GOT3 (cell line): Measurements from ENCODE around the gene TRDN.
"Not testable (repeated sequence)": the region's sequence is repeated elsewhere in the genome, so short reads cannot be mapped to it uniquely, and the experiment has no call there.

Experiments
- DNase-seq: peaks from one replicate; lab custom pipeline; 2025; ENCODE audit warnings: mixed read lengths; lab: John Stamatoyannopoulos, UW

The TRDN gene

GRCh38 chr6:123404975-123405374, 231.8 kb downstream of the TRDN start:
- DNase-seq: no peak

- no peak for DNase-seq
Measured at GRCh38 chr6:123402052-123402451, 234.7 kb downstream of the TRDN start.

GRCh38 chr6:123398072-123398471, 238.7 kb downstream of the TRDN start:
- no peak for DNase-seq

- DNase-seq: no peak
Measured at GRCh38 chr6:123393331-123393730, 243.4 kb downstream of the TRDN start.

- DNase-seq: no peak
Measured at GRCh38 chr6:123383718-123384117, 253.0 kb downstream of the TRDN start.

GRCh38 chr6:123380257-123380656, 256.5 kb downstream of the TRDN start:
- DNase-seq: no peak

GRCh38 chr6:123372737-123373136, 264.0 kb downstream of the TRDN start:
- DNase-seq: no peak

GRCh38 chr6:123363912-123364311, 272.8 kb downstream of the TRDN start:
- no peak for DNase-seq

GRCh38 chr6:123360359-123360758, 276.4 kb downstream of the TRDN start:
- no peak for DNase-seq

- no peak for DNase-seq
Measured at GRCh38 chr6:123352705-123353104, 284.0 kb downstream of the TRDN start.

- DNase-seq: no peak
Measured at GRCh38 chr6:123352279-123352678, 284.5 kb downstream of the TRDN start.

- DNase-seq: no peak
Measured at GRCh38 chr6:123343836-123344235, 292.9 kb downstream of the TRDN start.

GRCh38 chr6:123338394-123338793, 298.4 kb downstream of the TRDN start:
- no peak for DNase-seq

- no peak for DNase-seq
Measured at GRCh38 chr6:123333000-123333756, 303.6 kb downstream of the TRDN start.

- DNase-seq: no peak
Measured at GRCh38 chr6:123332070-123332469, 304.7 kb downstream of the TRDN start.

GRCh38 chr6:123329337-123329736, 307.4 kb downstream of the TRDN start:
- DNase-seq: no peak

- no peak for DNase-seq
Measured at GRCh38 chr6:123323452-123324329, 313.1 kb downstream of the TRDN start.

GRCh38 chr6:123321020-123321419, 315.7 kb downstream of the TRDN start:
- DNase-seq: no peak

GRCh38 chr6:123316733-123317323, 319.9 kb downstream of the TRDN start:
- DNase-seq: no peak

- DNase-seq: not testable (repeated sequence)
Measured at GRCh38 chr6:123314459-123314858, 322.3 kb downstream of the TRDN start.

GRCh38 chr6:123309130-123309529, 327.6 kb downstream of the TRDN start:
- DNase-seq: no peak

GRCh38 chr6:123306334-123306733, 330.4 kb downstream of the TRDN start:
- no peak for DNase-seq

GRCh38 chr6:123295672-123296071, 341.1 kb downstream of the TRDN start:
- DNase-seq: no peak
